GM21423 (cell line): ENCODE data around the gene PGF.

Experiments
- ATAC-seq: cut with Tn5 transposase; IDR thresholded peaks from one replicate; pipeline ENCODE4 v1.9.1; 2021; ENCODE audit warnings: mild to moderate bottlenecking, moderate library complexity; ENCODE audit not compliant: unreplicated experiment

Gene PGF

DNA sequence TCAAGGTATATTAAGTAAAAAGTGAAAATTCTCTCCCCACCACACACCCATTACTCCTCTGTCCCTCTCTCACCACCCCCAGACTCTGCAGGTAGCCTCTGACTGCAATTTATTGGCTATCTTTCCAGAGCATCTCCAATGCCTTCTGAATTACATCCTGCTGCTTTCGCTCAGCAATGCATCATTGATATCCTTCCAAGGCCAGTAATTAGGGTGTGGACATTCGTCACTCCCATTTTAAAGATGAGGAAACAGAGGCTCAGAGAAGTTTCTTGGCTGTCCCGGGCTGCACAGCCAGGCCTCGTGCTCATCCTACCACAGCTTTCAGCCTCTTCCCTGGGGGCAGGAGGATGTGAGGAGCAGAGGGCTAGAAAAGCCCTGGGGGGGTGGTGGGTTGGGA lies 23.6 kb upstream of the PGF start:
- ATAC-seq = no peak

DNA sequence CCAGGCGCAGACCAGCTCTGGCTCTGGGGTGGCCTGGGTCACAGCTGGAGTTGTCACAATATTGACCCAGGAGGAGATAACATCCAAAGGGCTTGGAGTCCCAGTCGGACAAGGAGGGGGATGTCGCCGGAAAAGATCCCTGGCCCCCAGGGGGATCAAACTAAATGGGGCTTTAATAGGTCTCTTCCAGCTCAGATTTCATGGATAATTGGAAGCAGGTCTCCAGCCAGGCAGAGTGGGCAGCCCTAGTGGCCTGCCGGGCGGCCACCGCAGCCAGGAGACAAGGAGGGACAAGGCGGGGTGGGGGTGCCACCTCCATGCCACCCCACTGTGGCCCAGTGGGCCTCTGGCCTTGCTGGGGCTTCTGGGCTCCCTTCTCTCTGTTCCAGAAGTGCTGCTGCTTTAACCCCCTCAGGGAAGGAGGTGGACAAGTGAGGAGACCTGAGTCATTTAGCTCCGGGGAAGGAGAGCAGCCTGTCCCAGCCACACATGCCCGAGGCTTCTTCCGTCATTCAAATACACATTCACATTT lies 23.1 kb upstream of the PGF start:
- ATAC-seq = no peak

DNA sequence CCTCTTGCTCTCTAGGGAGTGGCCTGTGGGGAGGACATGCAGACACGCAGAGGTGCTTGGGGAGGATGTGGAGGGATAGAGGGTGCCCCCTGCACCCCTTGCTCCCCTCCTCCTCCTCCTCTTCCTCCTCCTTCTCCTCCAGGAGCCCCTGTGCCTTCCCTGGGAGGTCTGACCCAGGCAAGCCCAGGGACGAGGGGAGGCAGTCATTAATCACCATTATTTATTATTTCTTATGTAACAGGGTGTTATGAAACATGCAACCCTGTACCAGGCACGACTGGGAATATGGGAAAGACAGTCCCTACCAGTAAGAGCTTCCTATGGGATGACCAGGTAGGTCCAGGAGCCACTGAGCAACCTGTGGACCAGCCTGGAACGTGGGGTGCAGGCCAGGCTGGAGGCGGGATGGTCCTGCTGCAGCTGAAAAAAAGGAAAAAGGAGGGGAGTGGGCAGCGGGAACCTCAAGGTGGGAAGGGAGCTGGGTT lies 22.5 kb upstream of the PGF start:
- ATAC-seq = no peak

DNA sequence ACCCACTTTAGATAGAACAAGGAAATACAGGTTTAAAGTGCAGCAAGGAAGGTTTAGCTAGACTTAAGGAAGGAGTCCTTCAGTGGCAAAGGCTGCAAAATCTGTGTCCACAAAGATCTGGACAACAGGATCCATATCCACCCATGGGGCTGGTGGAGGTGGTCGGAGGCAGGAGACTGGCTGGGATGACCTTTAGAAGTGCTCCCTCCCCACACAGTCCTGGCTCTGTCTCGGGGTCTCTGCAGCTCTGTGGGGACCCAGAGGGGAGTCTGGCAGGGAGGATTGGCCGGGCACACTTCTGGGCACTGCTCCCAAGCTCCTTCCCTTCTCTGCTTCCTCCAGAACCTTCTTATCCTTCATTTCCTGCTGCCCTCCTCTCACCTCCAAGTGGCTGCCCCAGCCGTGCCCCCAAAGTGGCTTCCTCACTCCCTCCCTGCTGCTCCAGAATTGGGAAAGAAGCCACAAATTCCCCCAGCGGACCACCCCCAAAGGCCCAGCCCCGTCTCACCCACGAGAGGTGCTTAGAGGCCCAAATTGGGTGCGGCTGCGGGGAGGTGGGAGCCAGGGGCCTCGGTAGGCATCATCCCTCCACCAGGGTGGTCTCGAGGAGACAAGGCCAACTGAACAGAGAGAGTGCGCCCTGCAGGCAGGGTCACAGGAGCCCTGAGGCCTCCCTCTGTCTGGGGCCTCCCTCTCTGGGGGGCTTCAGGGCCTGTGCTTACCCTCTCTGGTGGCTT lies 21.9 kb upstream of the PGF start:
- no peak for ATAC-seq

DNA sequence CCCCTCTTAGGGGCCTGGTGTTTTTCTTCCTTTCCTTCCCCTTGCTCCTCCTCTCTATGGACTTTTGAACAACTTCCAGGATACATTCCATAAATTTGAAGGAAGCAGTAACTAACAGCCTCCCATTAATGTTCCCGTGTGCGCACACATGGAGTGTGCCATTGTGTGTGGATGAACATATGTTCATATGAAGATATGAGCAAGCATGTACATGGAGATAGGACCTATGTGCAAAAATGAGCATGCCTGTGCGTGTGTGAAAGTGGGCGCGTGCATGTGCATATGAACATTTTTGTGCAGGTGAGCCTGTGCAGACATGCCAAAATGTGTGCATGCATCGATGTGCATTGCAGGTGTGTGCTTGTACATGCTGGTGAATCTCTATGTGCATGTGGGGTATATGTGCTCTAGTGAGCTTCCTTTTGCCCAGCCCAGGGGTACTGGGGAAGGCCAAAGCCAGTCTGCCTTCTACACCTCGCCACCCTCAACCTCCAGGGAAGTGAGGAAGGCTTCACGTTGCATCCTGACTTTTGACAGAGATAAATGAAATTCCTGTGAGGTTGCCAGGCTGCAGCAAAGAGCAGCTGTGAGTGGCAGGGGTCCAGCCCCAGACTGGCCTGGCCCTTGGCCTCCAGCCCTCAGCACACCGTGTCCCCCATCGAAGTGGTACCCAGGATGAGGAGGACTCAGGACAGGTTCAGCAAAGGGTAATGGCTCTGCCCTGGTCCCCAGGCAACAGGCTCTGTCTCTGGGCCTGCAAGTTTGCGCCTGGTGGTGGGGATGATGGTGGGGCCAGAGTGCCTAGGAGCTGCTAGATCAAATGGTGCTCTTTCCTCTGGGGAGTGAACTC lies 21.1 kb upstream of the PGF start:
- ATAC-seq = no peak

DNA sequence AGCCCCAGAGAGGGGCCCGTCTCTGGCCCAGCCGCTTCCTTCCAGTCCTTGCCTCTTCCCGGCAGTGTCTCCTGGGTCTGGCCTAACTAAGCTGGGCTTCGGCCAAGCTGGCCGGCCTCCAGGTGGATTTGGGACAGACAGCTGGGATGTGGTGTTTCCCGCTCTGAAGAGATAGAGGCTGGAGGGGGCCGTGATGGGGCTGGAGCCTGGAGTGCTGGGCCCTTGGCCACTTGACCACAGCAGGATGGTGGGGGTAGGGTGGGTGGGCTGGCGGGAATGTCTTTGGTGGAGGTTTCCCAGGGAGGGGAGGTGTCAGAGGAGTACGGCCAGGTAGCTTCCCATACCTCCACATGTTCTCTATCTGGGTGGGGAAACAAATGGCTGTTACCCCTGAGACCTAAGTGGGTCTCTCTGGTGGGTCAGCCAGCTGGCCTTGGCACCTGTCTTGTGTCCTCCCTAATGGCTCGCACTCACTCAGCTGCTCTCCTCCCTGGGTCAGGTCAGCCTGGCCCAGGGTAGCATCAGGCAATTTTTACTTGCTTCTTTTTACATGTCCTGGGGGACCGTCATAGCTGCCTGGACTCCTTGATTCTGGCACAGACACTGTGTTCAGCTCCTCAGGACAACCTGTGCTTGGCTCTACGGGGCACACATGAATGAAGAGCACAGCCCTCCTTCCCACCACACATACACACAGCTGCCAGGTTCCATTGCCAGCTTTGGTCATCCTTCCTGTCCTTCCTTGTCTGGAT lies 19.8 kb upstream of the PGF start:
- ATAC-seq = no peak

DNA sequence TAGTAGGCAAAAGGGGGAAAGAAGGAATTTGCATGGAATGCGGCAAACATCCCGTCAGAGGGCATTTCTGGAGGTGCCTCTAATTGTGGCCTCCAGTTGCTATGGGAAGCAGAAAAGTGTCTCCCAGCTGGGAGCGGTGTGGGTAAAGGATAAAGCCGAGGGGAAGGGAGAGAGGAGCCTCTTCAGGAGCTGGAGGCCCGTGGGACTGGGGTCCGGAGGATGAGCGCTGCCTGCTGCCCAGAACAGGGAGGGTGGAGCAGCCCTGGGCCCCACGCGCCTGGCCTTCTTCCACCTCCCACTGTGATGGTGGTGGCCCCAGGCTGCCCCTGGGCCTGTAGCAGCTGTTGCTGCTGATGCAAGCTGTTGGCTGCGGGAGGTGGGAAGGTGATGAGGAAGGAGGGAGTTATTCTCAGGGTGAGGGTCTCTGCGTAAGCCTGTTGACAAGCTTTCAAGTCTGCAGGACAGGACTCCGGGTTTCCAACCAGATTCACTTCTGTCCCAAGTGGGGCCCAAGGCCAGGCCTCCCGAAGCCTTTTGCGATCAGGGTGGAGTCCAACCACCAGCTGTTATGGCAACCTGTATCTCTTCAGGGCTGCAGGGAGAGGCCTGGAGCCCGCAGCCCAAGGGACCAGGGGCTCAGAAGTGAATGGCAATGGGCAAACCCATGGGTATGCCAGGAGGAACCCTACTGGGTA lies 19.1 kb upstream of the PGF start:
- ATAC-seq = no peak

DNA sequence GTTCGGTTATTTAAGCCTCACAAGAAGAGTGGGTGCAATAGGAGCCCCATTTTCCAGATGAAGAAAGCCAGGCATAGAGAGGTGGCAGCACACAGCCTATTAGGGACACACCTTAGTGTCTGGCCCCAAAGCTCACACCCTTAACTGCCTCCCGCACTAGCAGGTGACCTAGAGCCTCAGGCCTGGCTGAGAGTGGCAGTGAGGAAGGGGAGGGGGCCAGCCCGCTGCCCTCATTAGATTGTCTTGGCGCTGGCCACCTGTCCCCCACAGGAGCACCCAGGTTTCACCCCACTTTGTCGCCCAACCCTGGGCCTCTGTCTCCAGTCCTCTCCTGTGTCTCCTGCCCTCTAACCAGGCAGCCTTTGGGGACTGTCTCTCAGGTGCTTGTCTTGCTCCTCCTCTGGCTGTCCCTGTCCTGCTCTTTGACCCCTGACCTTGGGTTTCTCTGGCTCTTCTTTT lies 18.5 kb upstream of the PGF start:
- ATAC-seq = no peak

DNA sequence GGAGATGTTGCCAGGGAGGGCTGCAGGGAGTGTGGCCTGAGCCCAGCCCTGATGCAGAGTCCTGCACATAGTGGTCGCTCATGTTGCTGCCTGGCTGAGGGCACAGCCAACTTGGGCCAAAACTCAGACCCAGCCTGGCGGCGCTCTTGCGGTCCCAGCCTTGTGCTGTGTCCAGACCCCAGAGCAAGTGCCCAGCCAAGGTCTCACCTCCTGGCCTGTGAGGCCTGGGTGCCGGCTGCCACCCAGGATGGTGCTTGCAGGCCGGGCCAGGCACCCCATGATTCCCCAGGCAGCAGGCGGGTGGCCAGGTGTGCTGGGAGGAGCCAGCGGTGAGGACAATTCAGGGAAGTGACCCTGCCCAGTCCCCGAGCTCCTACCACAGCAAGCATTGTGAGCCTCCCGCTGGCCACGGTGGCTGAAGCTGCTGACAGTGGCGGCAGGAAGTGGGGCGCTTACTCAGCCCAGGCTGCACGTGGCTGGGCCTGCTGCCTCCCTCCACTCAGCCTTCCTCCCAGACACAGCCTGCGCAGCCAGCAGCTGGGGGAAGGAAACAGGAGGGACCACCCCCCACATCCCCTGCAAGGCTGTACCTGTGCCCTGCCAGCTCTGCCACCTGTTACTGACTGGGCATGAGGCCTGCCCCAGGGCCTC lies 17.7 kb upstream of the PGF start:
- ATAC-seq = no peak

DNA sequence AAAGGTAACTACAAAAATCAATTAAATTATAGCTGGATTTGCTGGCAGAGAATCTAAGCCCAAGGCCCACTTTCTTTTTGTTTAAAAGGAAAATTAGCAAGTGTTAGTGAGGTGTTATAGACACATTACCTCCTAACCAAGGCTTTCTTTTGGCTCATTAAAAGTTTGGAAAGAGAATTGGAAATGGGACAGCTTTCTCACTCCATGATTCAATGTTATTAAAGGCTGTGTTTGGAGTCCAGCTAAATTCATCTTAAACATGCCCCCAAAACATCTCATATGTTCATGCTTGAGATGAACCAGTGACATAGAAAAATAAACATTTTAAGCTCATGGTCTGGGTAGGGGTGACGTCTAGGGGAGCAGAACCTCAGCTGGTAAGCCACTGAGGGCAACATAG lies 13.4 kb upstream of the PGF start:
- ATAC-seq = no peak

DNA sequence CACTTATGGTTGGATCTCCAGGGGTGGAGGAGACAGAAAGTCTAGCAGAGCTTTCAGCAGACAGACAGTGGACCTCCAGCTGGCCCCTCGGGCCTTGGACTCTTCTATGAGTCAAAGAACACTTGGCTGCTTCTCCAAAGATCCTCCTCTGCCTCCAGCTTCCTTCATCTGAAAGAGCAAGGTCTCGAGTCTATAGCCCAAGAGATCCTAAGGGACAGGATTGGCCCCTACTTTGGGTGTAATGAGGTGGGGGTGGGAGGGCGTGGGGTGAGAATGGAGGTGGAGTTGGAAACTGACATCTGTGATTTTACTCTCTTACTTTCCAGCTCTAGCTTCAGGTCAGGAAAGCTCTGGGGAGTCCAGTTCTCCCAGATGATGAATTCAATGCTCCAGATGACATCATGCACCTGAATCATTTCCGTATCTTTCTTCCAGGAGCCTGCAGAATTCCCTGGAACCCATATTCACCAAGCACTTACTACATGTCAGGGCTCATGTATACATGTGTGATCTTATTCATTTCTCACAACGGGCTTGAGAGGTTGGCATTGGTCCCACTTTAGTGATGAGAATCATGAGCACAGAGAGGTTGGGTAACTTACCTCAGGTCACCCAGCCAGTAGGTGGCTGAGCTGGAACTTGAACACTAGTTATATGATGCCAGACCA lies 10.2 kb upstream of the PGF start:
- ATAC-seq = no peak

DNA sequence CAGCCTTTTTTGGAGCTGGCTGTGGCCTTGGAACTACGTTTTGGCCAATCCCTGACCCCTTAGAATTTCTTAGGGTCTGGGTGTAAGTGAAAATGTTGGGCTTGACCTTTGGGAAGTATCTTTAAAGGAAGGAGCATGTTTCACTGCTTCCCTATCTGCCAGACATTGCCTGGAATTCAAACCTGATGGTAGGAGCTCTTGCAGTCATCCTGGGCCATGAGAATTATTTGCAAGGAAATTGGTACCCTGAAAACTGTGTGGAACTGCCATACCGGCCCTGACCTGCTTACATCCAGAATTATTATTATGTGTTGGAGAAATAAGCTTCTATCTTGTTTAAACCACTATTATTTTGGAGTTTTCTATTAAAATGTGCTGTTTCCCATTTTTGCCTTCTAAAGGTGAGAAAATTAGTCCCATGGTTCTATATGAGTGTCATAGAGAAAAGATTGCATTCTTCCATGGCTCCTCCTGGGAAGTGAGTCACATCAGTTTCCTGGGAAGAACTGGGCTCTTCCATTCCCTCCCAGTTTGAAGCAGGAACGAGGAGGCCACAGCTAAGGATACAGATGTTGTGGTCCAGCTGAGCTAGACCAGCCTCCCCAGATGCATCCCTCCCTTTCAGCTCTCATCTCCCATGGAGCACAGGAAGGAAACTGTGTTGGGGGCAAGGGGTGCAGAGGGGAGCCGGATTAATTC lies 9.5 kb upstream of the PGF start:
- no peak for ATAC-seq

DNA sequence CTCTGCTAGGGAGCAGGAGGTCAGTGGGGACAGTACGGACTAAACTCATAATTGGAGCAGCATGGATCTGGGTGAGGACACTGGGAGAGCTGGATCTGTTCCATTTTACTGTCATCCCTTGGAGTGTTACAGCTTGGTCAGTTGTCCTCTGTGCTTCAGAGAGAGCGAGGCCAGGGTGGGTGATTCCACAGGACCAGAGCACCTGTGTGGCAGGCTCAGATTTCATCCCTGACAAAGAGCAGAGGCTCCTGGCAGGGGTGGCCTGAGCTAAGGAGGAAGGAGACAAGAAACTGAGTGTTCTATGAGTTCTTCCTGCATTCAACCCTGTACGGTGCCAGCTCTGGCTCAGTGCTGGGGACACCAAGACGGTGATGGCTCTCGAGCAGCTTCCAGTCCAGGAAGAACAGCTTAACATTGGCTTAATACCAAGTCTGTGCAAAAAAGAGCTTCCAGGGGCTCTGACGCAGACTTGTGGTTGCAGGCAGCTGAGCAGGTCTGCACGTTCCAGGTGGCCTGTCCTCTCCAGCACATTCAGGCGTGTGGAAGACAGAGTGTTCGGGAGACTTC lies 8.4 kb upstream of the PGF start:
- ATAC-seq = no peak

DNA sequence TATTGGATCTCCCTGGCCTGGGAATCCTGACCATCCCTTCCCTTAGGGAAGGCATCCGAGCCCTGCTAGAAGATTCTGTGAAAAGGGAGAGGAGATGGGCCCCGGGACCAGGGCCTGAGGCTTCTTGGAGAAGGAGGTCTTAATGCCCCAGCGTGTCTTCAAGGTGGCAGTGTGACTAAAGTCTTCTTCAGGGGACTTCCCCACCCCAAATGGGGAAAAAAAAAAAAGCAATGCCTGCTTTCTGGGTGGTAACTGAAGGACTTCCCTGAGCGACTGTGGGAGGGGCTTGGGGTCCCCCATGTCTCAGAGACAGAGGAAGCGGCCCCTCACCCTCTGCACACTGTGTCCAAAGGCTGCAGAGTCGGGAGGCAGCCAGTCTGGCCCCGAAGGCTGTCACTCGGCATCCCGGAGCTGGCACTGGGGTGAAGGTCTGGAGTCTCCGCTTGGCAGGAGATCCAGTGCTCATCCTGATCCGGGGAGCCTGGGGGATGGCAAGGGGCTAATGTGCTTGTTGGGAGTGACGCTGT lies 7.8 kb upstream of the PGF start:
- no peak for ATAC-seq

DNA sequence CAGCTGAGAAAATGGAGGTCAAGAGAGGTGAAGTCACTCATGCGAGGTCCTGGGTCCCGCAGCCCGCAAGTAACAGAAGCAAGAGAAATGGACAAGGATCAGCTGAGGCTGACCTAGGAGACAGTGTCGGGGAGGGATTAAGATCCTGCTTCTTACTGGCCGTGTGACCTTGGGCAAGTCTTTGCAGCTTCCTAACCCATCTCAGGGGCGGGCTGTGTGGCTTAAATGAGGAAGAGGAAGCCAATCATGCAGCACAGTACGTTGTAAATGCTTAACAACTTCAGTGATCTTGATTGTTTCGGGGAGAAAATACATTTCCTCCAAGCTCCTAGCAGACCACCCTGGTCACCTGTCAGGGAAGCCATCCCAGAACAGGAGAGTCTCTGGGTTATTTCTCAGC lies 7.1 kb upstream of the PGF start:
- no peak for ATAC-seq

DNA sequence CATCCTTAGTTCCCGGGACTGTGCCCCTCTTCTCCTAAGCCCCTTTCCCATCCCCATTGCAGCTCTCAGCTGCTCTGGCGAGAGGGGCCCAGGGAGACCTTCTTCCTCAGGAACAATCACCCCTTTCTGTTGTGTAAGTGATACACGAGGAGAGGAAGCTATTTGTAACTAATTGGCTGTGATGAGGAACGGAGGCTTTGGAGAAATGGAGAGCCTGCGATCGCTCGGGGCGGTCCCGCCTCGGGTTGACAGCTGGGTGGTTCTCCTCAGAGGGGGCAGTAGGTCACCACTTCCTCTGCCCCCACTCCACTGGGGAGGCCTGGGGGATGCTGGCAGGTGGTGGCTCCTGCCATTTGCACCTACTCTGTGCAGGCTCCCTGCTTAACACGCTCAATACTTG lies 6.6 kb upstream of the PGF start:
- ATAC-seq = no peak

DNA sequence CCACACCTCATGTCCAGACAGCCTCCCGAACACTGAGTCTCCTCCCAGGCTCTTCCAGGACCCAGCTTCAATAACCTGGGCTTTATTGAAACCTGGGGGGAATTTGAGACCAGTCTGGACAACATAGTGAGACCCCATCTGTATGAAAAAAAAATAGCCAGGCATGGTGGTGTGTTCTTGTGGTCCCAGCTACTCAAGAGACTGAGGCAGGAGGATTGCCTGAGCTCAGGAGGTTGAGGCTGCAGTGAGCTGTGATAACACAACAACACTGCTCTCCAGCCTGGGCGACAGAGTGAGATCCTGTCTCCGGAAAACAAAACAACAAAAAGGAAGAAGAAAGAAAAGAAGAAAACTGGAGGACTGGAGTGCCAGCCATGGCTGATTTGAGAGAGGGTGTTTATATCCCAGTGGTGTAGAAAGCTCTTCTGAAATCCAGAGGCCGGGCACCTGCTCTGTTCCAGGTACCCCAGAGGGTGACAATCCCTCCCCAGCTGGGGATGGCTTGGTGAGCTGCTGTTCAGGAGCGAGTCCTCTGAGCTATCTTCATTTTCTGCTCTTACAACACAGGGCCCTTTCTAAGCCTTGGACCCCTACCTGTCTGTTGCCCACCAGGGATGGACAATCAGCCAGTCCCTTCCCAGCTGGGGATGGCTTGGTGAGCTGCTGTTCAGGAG lies 6.0 kb upstream of the PGF start:
- ATAC-seq = no peak

DNA sequence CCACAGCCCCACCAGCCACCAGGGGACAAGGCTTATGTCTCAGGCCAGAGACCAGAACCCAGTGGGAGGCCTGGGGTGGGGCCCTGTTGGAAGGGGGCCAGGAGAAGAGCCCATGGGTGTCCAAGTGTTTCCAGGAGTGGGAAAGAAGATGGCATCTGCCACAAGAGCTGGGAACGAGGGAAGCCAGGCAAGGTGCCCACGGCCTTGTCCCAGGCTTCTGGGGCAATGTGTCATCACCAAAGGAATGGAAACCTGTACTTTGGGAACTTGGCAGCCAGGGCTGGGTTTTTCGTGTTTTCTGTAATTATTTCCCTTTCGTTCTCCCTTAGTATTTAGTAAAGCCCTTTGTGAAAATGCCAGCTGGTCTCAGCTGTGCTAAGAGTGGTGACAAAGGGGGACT lies 5.3 kb upstream of the PGF start:
- no peak for ATAC-seq
